ENCODE results near the gene EYS.

Gene EYS

DNA sequence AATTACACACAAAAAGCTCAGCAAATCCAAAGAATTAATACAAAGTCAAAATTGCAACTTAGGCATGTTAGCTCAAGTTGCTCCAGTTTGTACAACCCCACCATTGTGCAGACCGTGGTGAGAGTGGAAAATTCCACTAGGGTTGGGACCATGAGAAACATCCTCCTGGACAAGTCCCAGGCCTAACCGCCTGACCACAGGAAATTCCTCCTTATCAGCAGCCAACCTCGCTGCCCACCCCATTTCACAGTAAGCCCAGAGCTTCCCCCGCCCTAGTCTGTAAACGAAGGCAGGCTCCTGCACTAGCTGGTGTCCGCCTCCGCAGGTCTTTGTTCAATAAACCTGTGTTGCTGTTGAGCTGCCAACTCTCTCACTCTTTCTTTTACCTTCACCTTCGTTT is 1023.3 kb downstream of the EYS start:
- TF ChIP-seq, protein P1, sequence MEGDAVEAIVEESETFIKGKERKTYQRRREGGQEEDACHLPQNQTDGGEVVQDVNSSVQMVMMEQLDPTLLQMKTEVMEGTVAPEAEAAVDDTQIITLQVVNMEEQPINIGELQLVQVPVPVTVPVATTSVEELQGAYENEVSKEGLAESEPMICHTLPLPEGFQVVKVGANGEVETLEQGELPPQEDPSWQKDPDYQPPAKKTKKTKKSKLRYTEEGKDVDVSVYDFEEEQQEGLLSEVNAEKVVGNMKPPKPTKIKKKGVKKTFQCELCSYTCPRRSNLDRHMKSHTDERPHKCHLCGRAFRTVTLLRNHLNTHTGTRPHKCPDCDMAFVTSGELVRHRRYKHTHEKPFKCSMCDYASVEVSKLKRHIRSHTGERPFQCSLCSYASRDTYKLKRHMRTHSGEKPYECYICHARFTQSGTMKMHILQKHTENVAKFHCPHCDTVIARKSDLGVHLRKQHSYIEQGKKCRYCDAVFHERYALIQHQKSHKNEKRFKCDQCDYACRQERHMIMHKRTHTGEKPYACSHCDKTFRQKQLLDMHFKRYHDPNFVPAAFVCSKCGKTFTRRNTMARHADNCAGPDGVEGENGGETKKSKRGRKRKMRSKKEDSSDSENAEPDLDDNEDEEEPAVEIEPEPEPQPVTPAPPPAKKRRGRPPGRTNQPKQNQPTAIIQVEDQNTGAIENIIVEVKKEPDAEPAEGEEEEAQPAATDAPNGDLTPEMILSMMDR (conservative IDR thresholded peaks at IDR 0.05; ENCODE audit: control insufficient read depth, insufficient read depth, low read depth, low read length) = no peak
- DNase-seq (ENCODE audit: low read depth) = no peak
- H3K4me3 ChIP-seq (ENCODE audit: control insufficient read depth, low read depth, low read length) = no peak overlapping the region

DNA sequence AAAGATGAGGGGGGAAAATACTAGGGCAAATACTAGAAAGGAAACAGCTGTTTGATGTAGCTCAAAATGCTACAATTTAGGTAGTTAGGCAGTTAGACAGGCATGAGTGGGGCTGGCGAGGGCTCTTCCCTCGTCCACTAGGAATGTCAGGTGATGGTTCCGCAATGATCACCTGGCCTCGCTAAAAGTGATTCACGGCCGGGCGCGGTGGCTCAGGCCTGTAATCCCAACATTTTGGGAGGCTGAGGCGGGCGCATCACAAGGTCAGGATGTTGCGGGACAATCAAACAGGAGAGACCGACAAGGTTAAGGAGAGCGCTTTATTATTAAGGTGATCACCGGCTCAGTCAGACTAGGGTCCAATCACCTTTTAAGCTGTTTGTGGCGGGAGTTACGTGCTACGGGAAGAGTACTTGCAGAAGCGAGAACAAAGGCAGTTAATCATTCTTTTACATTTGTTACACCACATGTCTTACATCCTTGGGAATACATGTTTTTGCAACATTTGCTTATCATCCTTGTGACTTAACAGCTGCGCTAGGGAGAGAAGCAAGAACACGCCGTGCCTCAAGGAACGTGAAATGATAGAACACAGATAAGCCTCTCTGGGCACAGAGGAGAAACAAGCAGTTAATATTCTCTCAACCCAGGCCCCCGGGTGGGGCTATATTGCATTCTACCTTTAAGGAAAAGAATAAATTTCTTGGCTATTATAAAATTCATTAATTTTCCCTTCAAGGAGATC is 1025.4 kb downstream of the EYS start:
- TF ChIP-seq, protein P1 (conservative IDR thresholded peaks at IDR 0.05; ENCODE audit: control insufficient read depth, insufficient read depth, low read depth, low read length) = no peak
- DNase-seq (ENCODE audit: low read depth) = no peak
- H3K4me3 ChIP-seq (ENCODE audit: control insufficient read depth, low read depth, low read length) = no peak overlapping the region

DNA sequence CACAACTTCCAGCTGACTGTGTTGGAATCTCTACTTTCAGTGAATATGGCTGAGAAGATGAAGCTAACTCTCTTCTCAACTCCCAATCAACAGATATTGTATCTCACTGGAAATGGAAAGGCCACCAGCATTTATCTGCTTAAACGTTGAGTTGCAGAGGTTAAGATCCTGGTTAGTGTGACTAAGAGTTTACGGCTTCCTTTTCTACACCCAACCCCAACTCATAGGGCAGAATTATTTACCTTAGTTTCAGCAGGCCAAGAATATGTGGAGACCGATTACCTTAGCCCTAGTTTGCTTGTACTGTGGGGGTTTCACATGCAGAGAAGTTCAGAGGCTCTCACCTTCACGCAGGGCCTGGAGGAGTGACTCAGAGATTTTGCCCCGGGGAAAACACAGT is 1026.6 kb downstream of the EYS start:
- H3K4me3 ChIP-seq (ENCODE audit: control insufficient read depth, low read depth, low read length) = no peak overlapping the region
- no peak for DNase-seq (ENCODE audit: low read depth)
- TF ChIP-seq, protein P1 (conservative IDR thresholded peaks at IDR 0.05; ENCODE audit: control insufficient read depth, insufficient read depth, low read depth, low read length) = no peak

DNA sequence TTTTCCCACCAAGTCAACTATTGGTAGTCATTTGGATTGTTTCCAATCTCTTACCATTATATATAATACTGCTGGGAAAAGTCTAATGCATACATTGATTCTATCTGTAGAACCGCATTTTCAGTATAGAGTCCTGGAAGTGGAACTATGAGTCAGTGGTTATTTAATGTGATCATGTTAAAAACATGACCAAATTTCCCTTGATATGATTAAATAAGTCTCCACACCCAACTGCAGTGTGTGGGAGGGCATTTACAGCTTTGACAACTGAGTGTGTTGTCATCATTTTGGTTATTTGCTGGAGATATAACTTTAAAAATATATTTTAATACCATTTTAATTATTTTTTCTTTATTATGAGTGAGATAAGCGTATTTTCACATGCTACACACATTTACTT is 1027.6 kb downstream of the EYS start:
- no peak overlapping the region for H3K4me3 ChIP-seq (ENCODE audit: control insufficient read depth, low read depth, low read length)
- TF ChIP-seq, protein P1 (conservative IDR thresholded peaks at IDR 0.05; ENCODE audit: control insufficient read depth, insufficient read depth, low read depth, low read length) = no peak
- DNase-seq (ENCODE audit: low read depth) = no peak

DNA sequence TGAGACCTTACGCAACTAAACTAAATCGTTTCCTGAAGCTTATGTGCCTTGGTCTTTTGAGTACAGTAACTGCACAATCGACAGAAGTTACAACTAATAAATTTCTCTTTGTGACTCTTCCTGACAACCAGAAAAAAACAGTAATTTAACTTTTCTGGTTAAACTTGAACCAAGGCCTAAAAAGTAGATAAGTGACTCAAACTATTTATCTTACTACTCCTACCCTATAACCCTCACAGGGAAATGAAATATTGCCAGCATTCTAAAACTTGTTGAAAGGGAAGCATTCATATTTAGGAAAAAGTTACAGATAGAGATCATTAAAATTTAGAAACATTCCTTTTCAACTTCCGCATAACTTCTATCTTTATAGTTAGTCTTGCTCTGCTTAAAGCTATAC is 1034.4 kb downstream of the EYS start:
- no peak overlapping the region for H3K4me3 ChIP-seq (ENCODE audit: control insufficient read depth, low read depth, low read length)
- no peak for DNase-seq (ENCODE audit: low read depth)
- TF ChIP-seq, protein P1 (conservative IDR thresholded peaks at IDR 0.05; ENCODE audit: control insufficient read depth, insufficient read depth, low read depth, low read length) = no peak

DNA sequence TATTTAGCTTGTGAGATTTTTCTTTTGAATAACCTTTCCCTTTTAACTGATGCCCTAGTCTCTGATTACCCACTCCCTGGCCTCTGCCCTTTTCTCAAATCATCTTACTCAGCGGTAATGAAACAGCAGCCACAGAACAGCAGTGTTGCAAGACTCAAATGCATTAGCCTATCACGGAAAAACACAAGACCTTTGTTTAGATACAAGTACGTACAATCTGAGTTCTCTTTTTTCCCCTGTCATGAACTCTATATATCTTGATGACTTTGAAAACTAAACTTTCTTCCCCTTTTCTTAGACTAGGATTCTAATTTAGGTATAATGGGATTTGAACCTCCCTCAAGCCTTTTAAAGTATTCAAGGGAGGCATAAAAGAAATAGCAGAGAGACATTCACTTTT is 1034.9 kb downstream of the EYS start:
- TF ChIP-seq, protein P1 (conservative IDR thresholded peaks at IDR 0.05; ENCODE audit: control insufficient read depth, insufficient read depth, low read depth, low read length) = no peak
- peak; percentile 27 for DNase-seq (ENCODE audit: low read depth)
- no peak overlapping the region for H3K4me3 ChIP-seq (ENCODE audit: control insufficient read depth, low read depth, low read length)

Measured in fibroblast of mammary gland (primary cell).